Globus pallidus (tissue), 1 donor: Measurements from ENCODE around the gene OR4F6.

Experiments
- DNase-seq: peaks from one replicate; pipeline ENCODE4 v3.0.0-alpha.2; 2015; ENCODE audit warnings: low spot score

Gene OR4F6

GRCh38 chr15:101804941-101805340 lies 1.6 kb downstream of the OR4F6 start:
- DNase-seq = no peak

DNA sequence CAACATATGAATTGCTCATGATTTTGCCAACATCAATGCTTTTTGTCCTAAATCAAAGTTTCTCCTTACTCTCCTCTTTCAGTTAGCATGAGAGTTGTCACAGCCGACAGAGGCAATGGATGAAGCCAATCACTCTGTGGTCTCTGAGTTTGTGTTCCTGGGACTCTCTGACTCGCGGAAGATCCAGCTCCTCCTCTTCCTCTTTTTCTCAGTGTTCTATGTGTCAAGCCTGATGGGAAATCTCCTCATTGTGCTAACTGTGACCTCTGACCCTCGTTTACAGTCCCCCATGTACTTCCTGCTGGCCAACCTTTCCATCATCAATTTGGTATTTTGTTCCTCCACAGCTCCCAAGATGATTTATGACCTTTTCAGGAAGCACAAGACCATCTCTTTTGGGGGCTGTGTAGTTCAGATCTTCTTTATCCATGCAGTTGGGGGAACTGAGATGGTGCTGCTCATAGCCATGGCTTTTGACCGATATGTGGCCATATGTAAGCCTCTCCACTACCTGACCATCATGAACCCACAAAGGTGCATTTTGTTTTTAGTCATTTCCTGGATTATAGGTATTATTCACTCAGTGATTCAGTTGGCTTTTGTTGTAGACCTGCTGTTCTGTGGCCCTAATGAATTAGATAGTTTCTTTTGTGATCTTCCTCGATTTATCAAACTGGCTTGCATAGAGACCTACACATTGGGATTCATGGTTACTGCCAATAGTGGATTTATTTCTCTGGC lies 2.5 kb downstream of the OR4F6 start:
- no peak for DNase-seq

DNA sequence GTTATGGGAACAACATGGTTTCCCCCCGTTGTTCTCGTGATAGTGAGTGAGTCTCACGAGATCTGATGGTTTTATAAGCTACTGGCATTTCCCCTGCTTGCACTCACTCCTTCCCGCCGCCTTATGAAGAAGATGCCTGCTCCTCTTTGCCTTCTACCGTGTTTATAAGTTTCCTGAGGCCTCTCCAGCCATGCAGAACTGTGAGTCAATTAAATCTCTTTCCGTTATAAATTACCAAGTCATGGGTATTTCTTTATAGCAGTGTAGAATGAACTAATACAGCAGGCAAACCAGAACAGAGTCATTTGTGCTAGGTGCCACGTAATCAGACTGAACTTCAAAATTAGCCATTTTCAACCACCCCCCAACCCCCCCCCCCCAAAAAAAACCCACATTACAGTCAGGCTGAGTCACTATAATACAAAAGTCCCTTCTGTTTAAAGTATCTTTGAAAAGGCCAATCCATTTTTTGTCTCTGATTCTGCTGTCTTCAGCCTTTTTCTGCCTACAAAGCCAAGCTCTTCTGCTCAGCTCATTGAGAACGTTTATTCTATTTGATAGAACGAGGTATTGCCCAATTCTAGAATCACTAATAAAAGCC lies 4.1 kb downstream of the OR4F6 start:
- no peak for DNase-seq

DNA sequence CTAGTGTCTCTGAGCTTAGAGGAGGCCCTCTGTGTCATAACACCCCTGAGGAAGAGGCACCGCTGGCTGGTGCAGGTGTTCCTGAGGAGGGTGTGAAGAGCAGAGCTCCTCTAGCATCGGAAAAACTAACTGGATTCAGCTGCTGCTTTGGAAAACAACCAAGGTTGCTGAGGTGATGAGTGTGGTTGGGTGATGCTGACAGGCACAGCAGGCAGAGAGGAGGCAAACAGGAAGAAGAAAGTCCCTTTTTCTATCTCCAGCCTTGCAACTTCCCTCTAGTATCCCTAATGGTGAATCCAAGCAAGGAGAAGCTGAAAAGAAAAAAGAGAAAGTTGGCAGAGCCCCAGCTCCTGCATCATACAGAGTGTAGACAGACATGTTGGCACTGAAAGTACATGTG lies 4.9 kb downstream of the OR4F6 start:
- no peak for DNase-seq

- no peak for DNase-seq
Observed at GRCh38 chr15:101810456-101810855, 7.1 kb downstream of the OR4F6 start.

DNA sequence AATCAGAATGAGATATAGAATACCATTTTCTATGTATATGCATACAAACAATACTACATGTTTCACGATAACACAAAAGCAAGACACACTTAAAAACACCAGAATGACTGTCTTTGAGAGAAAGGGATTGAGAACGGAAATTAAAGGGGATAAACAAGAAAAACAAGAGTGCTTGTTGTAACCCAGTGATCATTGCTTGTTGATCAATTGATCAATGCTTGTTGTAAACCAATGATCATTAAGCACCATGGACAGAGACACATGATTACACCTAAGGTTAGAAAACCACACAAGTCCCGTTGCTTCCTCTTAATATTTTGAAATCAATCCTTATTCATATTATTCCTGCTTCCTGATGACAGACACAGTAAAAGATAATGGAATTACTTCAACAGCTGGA lies 7.6 kb downstream of the OR4F6 start:
- no peak for DNase-seq

DNA sequence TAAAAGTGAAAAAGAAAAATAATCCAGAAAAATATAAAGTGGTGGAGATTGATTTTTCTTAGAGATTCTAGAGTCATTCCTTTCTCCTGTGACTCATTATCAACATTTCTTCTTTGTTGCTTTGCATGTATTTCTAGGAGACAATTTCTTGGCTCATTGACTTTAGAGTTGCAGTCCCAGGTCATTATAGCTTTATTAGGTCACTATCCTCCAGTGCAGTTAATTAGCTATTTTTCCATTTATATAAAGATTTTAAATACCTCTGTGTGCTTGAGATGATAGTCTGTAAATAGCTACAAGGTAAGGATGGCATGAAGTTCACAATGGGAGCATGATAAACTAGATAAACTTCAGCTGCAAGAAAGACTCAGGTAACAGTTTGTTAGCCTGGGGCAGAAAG lies 8.6 kb downstream of the OR4F6 start, which contains the start of gene OR4F15:
Gene OR4F15 (plus strand): TSS at position 301 of the 400 bp plus-strand sequence. CDS start 5,985 bp downstream, outside the sequence.
- no peak for DNase-seq

GRCh38 chr15:101813803-101814534 lies 10.7 kb downstream of the OR4F6 start:
- DNase-seq = no peak

DNA sequence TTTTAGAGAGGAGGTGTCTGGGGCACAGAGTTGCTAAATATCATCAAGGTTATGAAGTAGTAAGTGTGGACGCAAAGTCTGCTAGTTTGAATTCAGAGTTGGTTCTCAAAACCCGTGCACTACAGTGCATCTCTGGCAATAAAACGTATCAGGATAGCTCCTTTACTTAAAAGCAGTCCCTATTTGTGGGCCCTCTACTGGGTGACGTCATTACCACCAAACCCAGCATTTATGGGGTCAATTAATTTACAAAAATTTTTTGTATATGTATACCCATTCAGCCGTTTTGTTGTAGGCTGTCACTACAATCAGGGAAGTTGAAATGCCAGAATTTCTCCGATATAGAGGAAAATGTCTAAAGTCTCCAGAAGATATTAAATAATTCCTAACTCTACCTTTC lies 17.5 kb downstream of the OR4F6 start:
- DNase-seq = no peak

DNA sequence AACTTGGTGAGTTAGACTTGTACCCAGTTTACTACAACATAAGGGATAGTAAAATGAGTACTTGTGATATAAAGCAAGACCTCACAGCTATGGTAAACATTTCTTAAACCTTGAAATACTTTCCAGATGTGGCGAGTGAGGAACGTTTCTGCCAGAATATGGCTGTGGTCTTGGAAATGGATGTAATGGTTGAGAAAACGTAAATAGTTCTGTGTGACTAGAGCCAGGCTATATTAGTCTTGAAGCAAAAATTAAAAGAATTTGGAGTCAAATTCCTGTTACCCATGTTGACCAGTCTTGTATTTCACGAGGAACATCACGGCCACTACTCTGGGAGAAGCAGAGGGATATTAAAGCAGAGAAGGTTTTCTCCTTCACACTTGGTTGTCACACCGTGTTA lies 23.9 kb downstream of the OR4F6 start:
- DNase-seq = no peak

DNA sequence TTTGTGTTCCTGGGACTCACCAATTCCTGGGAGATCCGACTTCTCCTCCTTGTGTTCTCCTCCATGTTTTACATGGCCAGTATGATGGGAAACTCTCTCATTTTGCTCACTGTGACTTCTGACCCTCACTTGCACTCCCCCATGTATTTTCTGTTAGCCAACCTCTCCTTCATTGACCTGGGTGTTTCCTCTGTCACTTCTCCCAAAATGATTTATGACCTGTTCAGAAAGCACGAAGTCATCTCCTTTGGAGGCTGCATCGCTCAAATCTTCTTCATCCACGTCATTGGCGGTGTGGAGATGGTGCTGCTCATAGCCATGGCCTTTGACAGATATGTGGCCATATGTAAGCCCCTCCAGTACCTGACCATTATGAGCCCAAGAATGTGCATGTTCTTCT lies 25.5 kb downstream of the OR4F6 start:
- DNase-seq = no peak

DNA sequence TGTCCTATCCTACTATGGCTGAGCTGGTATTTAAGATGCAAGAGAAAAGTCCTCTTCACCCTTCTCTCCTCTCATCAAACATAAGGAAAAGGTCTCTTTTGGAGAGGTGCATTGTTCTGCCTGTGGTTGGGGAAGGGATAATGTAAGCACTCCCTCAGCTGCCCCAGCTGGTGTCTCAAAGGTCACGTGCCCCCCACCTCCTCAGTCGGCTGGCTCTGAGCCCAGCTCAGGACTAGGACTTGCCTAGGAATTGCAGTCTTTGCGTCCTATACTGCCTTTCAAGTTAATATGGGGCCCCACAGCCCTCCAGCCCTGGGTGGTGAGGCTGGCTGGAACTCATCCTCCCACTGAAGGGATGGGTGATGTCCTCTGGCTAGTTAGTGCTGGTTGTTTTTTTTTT lies 38.3 kb downstream of the OR4F6 start:
- DNase-seq = no peak

GRCh38 chr15:101844916-101845315 lies 41.6 kb downstream of the OR4F6 start:
- DNase-seq = no peak

DNA sequence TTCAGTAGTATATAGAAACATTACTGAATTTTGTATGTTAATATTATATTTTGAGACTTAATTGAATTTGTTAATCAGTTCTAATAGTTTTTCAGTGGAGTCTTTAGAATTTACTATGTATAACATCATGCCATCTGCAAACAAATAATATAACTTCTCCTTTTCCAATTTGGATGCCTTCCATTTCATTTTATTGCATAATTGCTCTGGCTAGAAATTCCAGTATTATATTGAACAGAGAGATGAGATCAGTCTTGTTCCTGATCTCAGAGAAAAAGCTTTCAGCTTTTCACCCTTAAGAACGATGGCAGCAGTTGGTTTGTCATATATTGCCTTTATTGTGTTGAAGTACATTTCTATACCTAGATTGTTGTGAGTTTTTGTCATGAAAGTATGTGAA lies 49.0 kb downstream of the OR4F6 start:
- DNase-seq = no peak
